Measurements from ENCODE around the gene CXCL16.

The CXCL16 gene, protein sequence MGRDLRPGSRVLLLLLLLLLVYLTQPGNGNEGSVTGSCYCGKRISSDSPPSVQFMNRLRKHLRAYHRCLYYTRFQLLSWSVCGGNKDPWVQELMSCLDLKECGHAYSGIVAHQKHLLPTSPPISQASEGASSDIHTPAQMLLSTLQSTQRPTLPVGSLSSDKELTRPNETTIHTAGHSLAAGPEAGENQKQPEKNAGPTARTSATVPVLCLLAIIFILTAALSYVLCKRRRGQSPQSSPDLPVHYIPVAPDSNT

DNA sequence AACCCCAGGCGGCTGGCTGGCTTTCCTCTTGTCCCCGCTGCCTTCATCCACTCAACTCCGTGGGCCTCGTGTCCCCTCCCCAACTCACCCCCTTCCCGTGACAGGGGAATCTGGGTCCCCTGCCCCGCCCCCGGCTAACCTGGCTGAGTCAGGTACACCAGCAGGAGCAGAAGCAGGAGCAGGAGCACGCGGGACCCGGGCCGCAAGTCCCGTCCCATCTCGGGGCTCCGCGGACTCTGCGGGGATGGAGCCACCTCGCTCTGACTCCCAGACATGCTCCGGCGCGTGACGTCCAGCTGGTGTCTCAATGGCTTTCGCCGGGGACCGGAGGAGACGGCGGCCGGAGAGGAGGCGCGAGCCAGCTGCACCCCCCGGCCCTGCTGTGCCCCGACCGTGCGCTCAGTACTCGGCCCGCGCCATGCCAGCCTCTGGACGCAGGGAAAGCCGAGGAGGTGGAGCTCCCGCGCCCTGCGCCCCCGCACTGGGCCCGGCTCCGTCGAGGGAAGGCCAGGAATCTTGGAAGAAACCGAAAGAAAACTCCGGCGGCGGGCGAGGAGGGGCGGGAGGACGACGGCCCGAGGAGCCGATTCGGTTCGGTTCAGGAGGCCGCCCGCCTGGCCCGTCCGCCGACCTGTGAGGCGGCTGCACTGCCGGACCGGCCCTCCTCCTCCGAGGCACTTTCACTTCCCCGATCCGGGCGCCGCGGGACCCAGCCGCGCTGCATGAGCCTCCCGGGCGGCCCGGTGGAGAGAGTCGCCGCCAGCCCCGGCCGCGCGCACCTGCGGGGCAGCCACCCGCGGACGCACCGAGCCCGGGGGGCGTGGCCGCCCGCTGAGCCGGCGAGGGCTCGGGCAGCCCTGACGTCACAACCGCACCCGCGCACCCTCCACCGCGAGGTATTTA lies at the start of gene CXCL16, which contains the start of gene ZMYND15:
TSS of gene CXCL16 (minus strand) at position 807 of the 903 bp plus-strand sequence. CDS start at position 218, 589 bp downstream.
TSS of gene ZMYND15 (plus strand) at position 712 of the 903 bp plus-strand sequence. CDS start 716 bp downstream, outside the sequence.
- Mint-ChIP-seq H3K27me3 (peaks cover 14% of the 10 kb centered on the region), H3K27ac (peak within 1 kb of the TSS; percentile 40), H3K4me3 (peak within 1 kb of the TSS; percentile 81), H3K36me3 (ENCODE audit: low read depth) (no peaks in the 10 kb centered on the region), H3K9me3 (no peaks in the 10 kb centered on the region), H3K4me1 (ENCODE audit: low read depth) (peaks cover 37% of the 10 kb centered on the region)

DNA sequence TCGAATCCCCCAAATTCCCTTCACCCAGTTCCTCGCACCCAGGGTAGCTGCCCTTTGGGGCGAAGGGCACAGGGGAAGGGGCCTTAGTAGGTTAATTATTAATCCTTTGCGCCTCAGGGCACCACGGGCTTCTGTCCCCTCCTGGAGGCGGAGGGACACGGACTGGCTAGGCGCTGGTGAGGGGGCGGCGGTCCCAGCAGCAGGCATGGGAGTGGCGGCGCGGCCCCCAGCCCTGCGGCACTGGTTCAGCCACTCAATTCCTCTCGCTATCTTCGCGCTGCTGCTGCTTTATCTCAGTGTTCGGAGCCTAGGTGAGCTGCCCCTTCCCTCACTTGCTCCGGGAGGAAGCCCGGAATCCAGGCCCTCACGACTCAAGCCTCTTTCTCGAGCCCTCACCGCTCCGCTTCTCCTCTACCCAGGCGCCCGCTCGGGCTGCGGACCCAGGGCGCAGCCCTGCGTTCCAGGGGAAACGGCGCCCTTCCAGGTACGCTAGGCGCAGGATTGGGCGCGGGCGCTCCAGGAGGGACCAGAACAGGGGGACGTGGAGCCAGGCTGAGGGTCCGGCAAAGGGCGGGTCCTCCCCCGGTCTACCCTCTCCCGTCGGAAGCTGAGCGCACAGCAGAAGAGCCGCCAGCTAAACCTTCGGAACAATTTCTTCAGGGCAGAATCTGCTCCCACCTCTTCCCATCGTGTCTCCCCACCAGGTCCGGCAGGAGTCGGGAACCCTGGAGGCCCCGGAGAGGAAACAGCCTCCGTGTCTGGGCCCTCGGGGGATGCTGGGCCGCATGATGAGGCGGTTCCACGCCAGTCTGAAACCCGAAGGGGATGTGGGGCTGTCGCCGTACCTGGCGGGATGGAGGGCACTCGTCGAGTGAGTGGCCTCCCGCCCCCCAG lies 49.3 kb upstream of the CXCL16 start, which contains the start of gene GLTPD2:
TSS of gene GLTPD2 (plus strand) at position 158 of the 894 bp plus-strand sequence. CDS start at position 206, 48 bp downstream.
- Mint-ChIP-seq H3K4me3 (peak within 1 kb of the TSS; percentile 78), H3K27me3 (peaks cover 46% of the 10 kb centered on the region), H3K4me1 (ENCODE audit: low read depth) (peaks cover 32% of the 10 kb centered on the region), H3K36me3 (ENCODE audit: low read depth) (no peaks in the 10 kb centered on the region), H3K27ac (no peak within 1 kb of the TSS), H3K9me3 (no peaks in the 10 kb centered on the region)

- H3K4me3 Mint-ChIP-seq, result peak overlapping the region; percentile 38
These were observed 48.6 kb upstream of the CXCL16 start for GRCh38 chr17:4788159-4788806.

DNA sequence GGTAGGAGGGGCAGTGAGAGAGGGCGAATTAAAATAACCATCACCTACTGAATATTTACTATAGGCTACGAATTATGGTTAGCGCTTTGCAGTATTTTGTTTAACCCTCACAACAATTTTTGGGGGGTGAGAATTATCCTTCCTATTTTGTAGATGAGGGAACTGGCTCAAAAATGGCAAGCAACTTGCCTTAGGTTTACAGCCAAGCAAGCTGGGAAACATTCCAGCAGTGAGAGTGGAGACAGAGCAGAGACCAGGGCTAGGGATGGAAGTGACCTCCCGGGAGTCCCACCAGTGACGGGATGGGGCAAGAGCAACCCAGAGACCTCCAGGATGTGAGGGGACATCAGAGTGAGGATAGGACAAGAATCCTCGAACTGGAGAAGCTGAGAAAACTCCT lies 46.8 kb upstream of the CXCL16 start:
- no peak overlapping the region for H3K4me3 Mint-ChIP-seq
- no peaks in the 10 kb centered on the region for H3K36me3 Mint-ChIP-seq (ENCODE audit: low read depth)
- peaks cover 59% of the 10 kb centered on the region for H3K27me3 Mint-ChIP-seq
- H3K27ac Mint-ChIP-seq, result no peak overlapping the region
- H3K9me3 Mint-ChIP-seq, result no peaks in the 10 kb centered on the region
- H3K4me1 Mint-ChIP-seq (ENCODE audit: low read depth), result peaks cover 32% of the 10 kb centered on the region

More at GRCh38 chr17:4788159-4788806, 48.6 kb upstream of the CXCL16 start:
- Mint-ChIP-seq H3K9me3 (no peaks in the 10 kb centered on the region), H3K36me3 (ENCODE audit: low read depth) (no peaks in the 10 kb centered on the region), H3K27ac (no peak overlapping the region), H3K4me1 (ENCODE audit: low read depth) (peaks cover 32% of the 10 kb centered on the region), H3K27me3 (peaks cover 50% of the 10 kb centered on the region)

- Mint-ChIP-seq H3K36me3 (ENCODE audit: low read depth) (no peaks in the 10 kb centered on the region), H3K27ac (no peak within 1 kb of the TSS), H3K4me3 (peak within 1 kb of the TSS; percentile 20), H3K9me3 (no peaks in the 10 kb centered on the region), H3K27me3 (peaks cover 59% of the 10 kb centered on the region), H3K4me1 (ENCODE audit: low read depth) (peaks cover 29% of the 10 kb centered on the region)
These were observed 46.4 kb upstream of the CXCL16 start, which contains the start of gene VMO1 for GRCh38 chr17:4786106-4786511. VMO1 (minus strand) TSS chr17:4786364; CDS start chr17:4786352, 12 bp downstream.

- H3K9me3 Mint-ChIP-seq, result no peaks in the 10 kb centered on the region
- no peak overlapping the region for H3K27ac Mint-ChIP-seq
- H3K4me1 Mint-ChIP-seq (ENCODE audit: low read depth), result peaks cover 23% of the 10 kb centered on the region
- peak overlapping the region; percentile 20 for H3K4me3 Mint-ChIP-seq
- H3K36me3 Mint-ChIP-seq (ENCODE audit: low read depth), result no peaks in the 10 kb centered on the region
- peaks cover 63% of the 10 kb centered on the region for H3K27me3 Mint-ChIP-seq
These were observed 45.8 kb upstream of the CXCL16 start for GRCh38 chr17:4785311-4786105.

DNA sequence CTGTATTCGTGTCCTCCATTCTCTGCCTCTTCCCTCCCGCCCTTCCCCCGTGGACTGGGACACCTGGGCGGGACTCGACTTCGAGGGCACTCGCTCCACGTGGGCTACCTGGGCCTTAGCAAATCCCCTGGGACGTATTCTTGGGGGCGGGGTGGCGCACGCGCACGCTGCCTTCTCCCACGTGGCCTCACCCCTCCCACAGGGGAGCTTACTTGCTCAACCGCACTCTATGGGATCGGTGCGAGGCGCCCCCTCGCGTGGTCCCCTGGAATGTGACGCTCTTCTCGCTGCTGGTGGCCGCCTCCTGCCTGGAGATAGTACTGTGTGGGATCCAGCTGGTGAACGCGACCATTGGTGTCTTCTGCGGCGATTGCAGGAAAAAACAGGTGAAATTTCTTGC lies 42.9 kb upstream of the CXCL16 start:
- peaks cover 61% of the 10 kb centered on the region for H3K27me3 Mint-ChIP-seq
- H3K4me1 Mint-ChIP-seq (ENCODE audit: low read depth), result peaks cover 16% of the 10 kb centered on the region
- no peak overlapping the region for H3K4me3 Mint-ChIP-seq
- no peaks in the 10 kb centered on the region for H3K9me3 Mint-ChIP-seq
- no peak overlapping the region for H3K27ac Mint-ChIP-seq
- H3K36me3 Mint-ChIP-seq (ENCODE audit: low read depth), result no peaks in the 10 kb centered on the region

DNA sequence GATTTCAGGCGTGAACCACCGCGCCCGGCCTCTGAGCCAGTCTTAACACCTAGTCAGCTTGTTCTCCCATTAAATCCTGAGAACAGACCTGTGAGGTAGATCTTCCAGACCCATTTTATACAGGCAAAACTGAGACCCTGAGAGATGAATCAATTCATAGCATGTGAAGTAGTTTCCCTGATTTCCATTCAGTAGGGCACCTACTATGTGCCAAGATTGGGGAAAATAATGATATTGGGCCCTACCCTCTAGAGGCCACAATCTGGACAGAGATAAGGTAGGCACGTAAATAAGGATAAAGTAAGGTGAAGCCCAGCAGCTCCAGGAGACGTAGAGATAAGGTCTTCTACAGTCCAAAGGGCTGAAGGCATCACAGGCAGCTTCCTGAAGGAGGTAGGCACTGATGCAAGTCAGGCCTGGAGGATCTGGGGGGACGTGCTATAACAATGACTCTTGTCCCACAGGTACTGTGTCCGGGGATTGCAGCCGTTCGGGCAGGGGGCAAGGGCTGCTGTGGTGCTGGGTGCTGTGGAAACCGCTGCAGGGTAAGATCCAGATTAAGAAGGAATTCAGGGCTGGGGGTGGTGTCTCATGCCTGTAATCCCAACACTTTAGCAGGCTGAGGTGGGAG lies 40.7 kb upstream of the CXCL16 start:
- peaks cover 3% of the 10 kb centered on the region for H3K4me1 Mint-ChIP-seq (ENCODE audit: low read depth)
- no peak overlapping the region for H3K4me3 Mint-ChIP-seq
- H3K27me3 Mint-ChIP-seq, result peaks cover 40% of the 10 kb centered on the region
- no peaks in the 10 kb centered on the region for H3K9me3 Mint-ChIP-seq
- no peak overlapping the region for H3K27ac Mint-ChIP-seq
- no peaks in the 10 kb centered on the region for H3K36me3 Mint-ChIP-seq (ENCODE audit: low read depth)

- no peaks in the 10 kb centered on the region for H3K36me3 Mint-ChIP-seq (ENCODE audit: low read depth)
- peaks cover 20% of the 10 kb centered on the region for H3K27me3 Mint-ChIP-seq
- no peaks in the 10 kb centered on the region for H3K4me1 Mint-ChIP-seq (ENCODE audit: low read depth)
- H3K9me3 Mint-ChIP-seq, result no peaks in the 10 kb centered on the region
- no peak overlapping the region for H3K27ac Mint-ChIP-seq
- H3K4me3 Mint-ChIP-seq, result no peak overlapping the region
These were observed 38.4 kb upstream of the CXCL16 start for GRCh38 chr17:4777969-4778760.

GRCh38 chr17:4772235-4772613 lies 32.5 kb upstream of the CXCL16 start:
- Mint-ChIP-seq H3K36me3 (ENCODE audit: low read depth) (no peaks in the 10 kb centered on the region), H3K27ac (no peak overlapping the region), H3K4me1 (ENCODE audit: low read depth) (peaks cover 8% of the 10 kb centered on the region), H3K9me3 (no peaks in the 10 kb centered on the region), H3K27me3 (no peaks in the 10 kb centered on the region), H3K4me3 (no peak overlapping the region)

DNA sequence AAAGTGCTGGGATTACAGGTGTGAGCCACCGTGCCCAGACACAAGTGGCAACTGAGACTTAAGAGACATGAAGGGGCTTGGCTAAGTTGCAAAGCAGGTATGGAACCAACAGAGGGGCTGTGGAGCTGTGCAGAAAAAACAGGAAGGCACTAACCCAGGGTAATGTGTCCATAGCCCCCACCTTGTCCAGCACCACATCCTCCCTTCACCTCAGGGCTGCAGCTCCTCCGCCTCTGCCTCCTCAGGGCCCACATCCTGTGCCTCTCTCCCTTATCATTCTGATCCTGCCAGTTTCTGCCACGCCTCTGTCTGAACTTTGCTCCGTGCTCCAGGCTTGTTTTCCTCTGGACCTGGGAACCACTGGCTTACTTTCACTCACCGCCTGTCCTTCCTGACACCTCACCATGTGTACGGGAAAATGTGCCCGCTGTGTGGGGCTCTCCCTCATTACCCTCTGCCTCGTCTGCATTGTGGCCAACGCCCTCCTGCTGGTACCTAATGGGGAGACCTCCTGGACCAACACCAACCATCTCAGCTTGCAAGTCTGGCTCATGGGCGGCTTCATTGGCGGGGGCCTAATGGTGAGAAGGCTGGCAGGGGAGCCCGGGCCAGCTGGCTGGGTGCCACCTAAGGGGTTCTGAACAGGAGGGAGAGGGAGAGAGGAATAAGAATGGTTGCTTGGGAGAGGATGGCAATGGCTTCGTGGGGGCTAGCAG lies 31.9 kb upstream of the CXCL16 start, which contains the start of gene TM4SF5:
TSS of gene TM4SF5 (plus strand) at position 368 of the 716 bp plus-strand sequence. CDS start at position 405, 37 bp downstream.
- peaks cover 8% of the 10 kb centered on the region for H3K4me1 Mint-ChIP-seq (ENCODE audit: low read depth)
- no peak within 1 kb of the TSS for H3K4me3 Mint-ChIP-seq
- no peaks in the 10 kb centered on the region for H3K36me3 Mint-ChIP-seq (ENCODE audit: low read depth)
- no peaks in the 10 kb centered on the region for H3K27me3 Mint-ChIP-seq
- H3K9me3 Mint-ChIP-seq, result no peaks in the 10 kb centered on the region
- no peak within 1 kb of the TSS for H3K27ac Mint-ChIP-seq

DNA sequence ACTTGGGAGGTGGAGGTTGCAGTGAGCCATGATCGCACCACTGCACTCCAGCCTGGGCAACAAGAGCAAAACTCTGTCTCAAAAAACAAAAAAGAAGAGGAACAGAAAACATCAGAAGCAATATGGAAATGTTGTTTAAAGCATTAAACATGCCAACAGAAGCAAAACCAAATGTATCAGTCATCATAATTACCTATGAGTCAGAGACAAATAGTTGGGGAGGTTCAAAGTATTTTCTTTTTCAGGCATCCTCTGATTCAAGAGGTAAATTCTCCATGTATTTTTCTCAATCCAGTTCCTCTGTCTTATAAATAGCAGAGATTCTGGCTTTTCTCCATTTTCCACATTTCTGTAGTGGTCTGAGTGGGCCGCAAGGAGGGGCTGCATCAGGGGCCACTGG lies 29.9 kb upstream of the CXCL16 start:
- H3K27ac Mint-ChIP-seq, result no peak overlapping the region
- H3K36me3 Mint-ChIP-seq (ENCODE audit: low read depth), result no peaks in the 10 kb centered on the region
- H3K4me3 Mint-ChIP-seq, result no peak overlapping the region
- no peaks in the 10 kb centered on the region for H3K9me3 Mint-ChIP-seq
- no peaks in the 10 kb centered on the region for H3K27me3 Mint-ChIP-seq
- peaks cover 8% of the 10 kb centered on the region for H3K4me1 Mint-ChIP-seq (ENCODE audit: low read depth)
